H1 (cell line): Measurements from ENCODE around the gene MTTP. TPM values are rescaled to one million over a fixed set of nuclear protein-coding genes. Genes with fewer than 3 reads are reported as not detected.

ENCODE experiments used
- CTCF ChIA-PET: fragments of 300-600 bp; sonication (Branson Sonifier 250); formaldehyde crosslinking; loops from one replicate; lab custom pipeline; 2021; ENCODE audit not compliant: partially characterized antibody; lab: Charles Lee
- POLR2A ChIA-PET: fragments of 300-600 bp; sonication (Branson Sonifier 250); formaldehyde crosslinking; loops from one replicate; lab custom pipeline; 2021; ENCODE audit warnings: inconsistent platforms; ENCODE audit not compliant: partially characterized antibody; lab: Charles Lee
- DNase-seq, 2 experiments: peaks; one replicate each; pipeline versions ENCODE4 v3.0.0 to v3.0.0-alpha.2; 2010 to 2022; ENCODE audit warnings: low spot score in 2 of 2, low read depth in 1 of 2, mixed read lengths in 1 of 2
- FAIRE-seq: peaks from 2 replicates; lab custom pipeline; 2011; peaks lifted over from hg19 to GRCh38; lab: Jason Lieb, UNC
- H2AFZ ChIP-seq: 2 replicates; pipeline ENCODE4 v1.8.1; 2012; ENCODE audit warnings: low read length, inconsistent platforms
- H2AK5ac ChIP-seq: 2 replicates; pipeline ENCODE4 v1.6.1; 2013; ENCODE audit warnings: low read depth, low read length
- H2BK120ac ChIP-seq: replicated peaks from 2 replicates; pipeline ENCODE3; 2013; ENCODE audit warnings: low read depth, low read length, inconsistent platforms
- H2BK12ac ChIP-seq: 2 replicates; pipeline ENCODE4 v1.6.1; 2013; ENCODE audit warnings: low read depth, low read length
- H2BK15ac ChIP-seq: 2 replicates; pipeline ENCODE4 v1.6.1; 2013; ENCODE audit warnings: low read length
- H2BK20ac ChIP-seq: 2 replicates; pipeline ENCODE4 v1.6.1; 2013; ENCODE audit warnings: low read length
- H2BK5ac ChIP-seq: 2 replicates; pipeline ENCODE4 v1.6.1; 2013; ENCODE audit warnings: low read depth, low read length
- H3K14ac ChIP-seq: 2 replicates; pipeline ENCODE4 v1.6.1; 2013; ENCODE audit warnings: inconsistent platforms; ENCODE audit not compliant: insufficient read length
- H3K18ac ChIP-seq: 2 replicates; pipeline ENCODE4 v1.6.1; 2013; ENCODE audit warnings: low read length; ENCODE audit errors: extremely low read depth
- H3K23ac ChIP-seq: 2 replicates; pipeline ENCODE4 v1.6.1; 2013; ENCODE audit warnings: inconsistent platforms; ENCODE audit not compliant: insufficient read length
- H3K23me2 ChIP-seq: 2 replicates; pipeline ENCODE4 v1.6.1; 2013; ENCODE audit warnings: low read depth, low read length
- H3K27ac ChIP-seq: 2 replicates; pipeline ENCODE4 v1.6.1; 2011; ENCODE audit warnings: low read depth, low read length, inconsistent platforms
- H3K27me3 ChIP-seq, 4 experiments: replicated peaks in 1 of 4; 1 replicate in 1 of 4; 2 replicates in 3 of 4; pipeline versions ENCODE4 v1.6.1 to v1.8.1; 2011 to 2013; ENCODE audit warnings: low read length in 3 of 4, mild to moderate bottlenecking in 3 of 4, inconsistent platforms in 2 of 4, mixed read lengths in 2 of 4, moderate library complexity in 1 of 4; ENCODE audit not compliant: control insufficient read depth in 3 of 4, insufficient read depth in 3 of 4; ENCODE audit errors: extremely low read depth in 1 of 4
- H3K36me3 ChIP-seq, 4 experiments: 2 replicates each; pipeline versions ENCODE4 v1.6.1 to v1.8.1; 2011 to 2013; ENCODE audit warnings: mild to moderate bottlenecking in 4 of 4, low read length in 3 of 4, moderate library complexity in 2 of 4, control low read depth in 1 of 4, inconsistent platforms in 1 of 4; ENCODE audit not compliant: insufficient read depth in 4 of 4, control insufficient read depth in 2 of 4
- H3K4ac ChIP-seq: replicated peaks from 2 replicates; pipeline ENCODE3; 2013; ENCODE audit warnings: low read length, low read depth, mixed read lengths, inconsistent platforms; ENCODE audit not compliant: insufficient read length
- H3K4me1 ChIP-seq, 4 experiments: replicated peaks in 1 of 4; 1 replicate in 1 of 4; 2 replicates in 3 of 4; pipeline versions ENCODE4 v1.6.1 to v1.8.1; 2011 to 2013; ENCODE audit warnings: low read length in 3 of 4, inconsistent platforms in 2 of 4, mixed read lengths in 1 of 4; ENCODE audit not compliant: insufficient read depth in 4 of 4, control insufficient read depth in 3 of 4
- H3K4me2 ChIP-seq, 2 experiments: 2 replicates each; pipeline versions ENCODE4 v1.6.1 to v1.8.1; 2011 to 2013; ENCODE audit warnings: low read depth in 2 of 2, low read length in 2 of 2, control low read depth in 1 of 2, inconsistent platforms in 1 of 2, mild to moderate bottlenecking in 1 of 2; ENCODE audit not compliant: insufficient read depth in 1 of 2
- H3K4me3 ChIP-seq, 4 experiments: fragments of 200-600, 300-600 bp in 1 of 4; sonication (generic), shearing (Covaris generic), sonication (Bioruptor Twin) in 1 of 4; 2 replicates each; pipeline versions ENCODE4 v1.5.1 to v1.8.1; 2011 to 2016; ENCODE audit warnings: low read length in 4 of 4, low read depth in 3 of 4, control low read depth in 2 of 4, inconsistent platforms in 2 of 4, mild to moderate bottlenecking in 2 of 4, mixed read lengths in 1 of 4, moderate library complexity in 1 of 4; ENCODE audit not compliant: insufficient read depth in 2 of 4; ENCODE audit errors: extremely low read depth in 1 of 4
- H3K56ac ChIP-seq: replicated peaks from 2 replicates; pipeline ENCODE3; 2013; ENCODE audit warnings: low read depth, mild to moderate bottlenecking, mixed read lengths, low read length, inconsistent platforms; ENCODE audit not compliant: insufficient read length
- H3K79me1 ChIP-seq: 2 replicates; pipeline ENCODE4 v1.6.1; 2013; ENCODE audit warnings: low read depth, low read length, control low read depth
- H3K79me2 ChIP-seq, 2 experiments: 2 replicates each; pipeline versions ENCODE4 v1.6.1 to v1.8.1; 2012 to 2013; ENCODE audit warnings: low read length in 2 of 2, mild to moderate bottlenecking in 2 of 2, inconsistent platforms in 1 of 2; ENCODE audit not compliant: insufficient read depth in 2 of 2, control insufficient read depth in 1 of 2
- H3K9ac ChIP-seq, 4 experiments: replicated peaks in 1 of 4; 1 replicate in 1 of 4; 2 replicates in 3 of 4; pipeline versions ENCODE4 v1.6.1 to v1.8.1; 2011 to 2013; ENCODE audit warnings: low read depth in 3 of 4, low read length in 3 of 4, control low read depth in 2 of 4, mild to moderate bottlenecking in 2 of 4, moderate library complexity in 2 of 4, inconsistent platforms in 1 of 4; ENCODE audit errors: extremely low read depth in 1 of 4
- H3K9me3 ChIP-seq, 2 experiments: 2 replicates each; pipeline versions ENCODE4 v1.6.1 to v1.8.1; 2012 to 2013; ENCODE audit warnings: mild to moderate bottlenecking in 2 of 2, moderate library complexity in 2 of 2, control low read depth in 1 of 2, inconsistent platforms in 1 of 2, low read depth in 1 of 2, low read length in 1 of 2, mixed read lengths in 1 of 2; ENCODE audit not compliant: insufficient read depth in 2 of 2
- H4K20me1 ChIP-seq, 2 experiments: replicated peaks in 1 of 2; 2 replicates each; pipeline versions ENCODE3 to v1.8.1; 2011 to 2013; ENCODE audit warnings: inconsistent platforms in 2 of 2, low read length in 2 of 2, mild to moderate bottlenecking in 1 of 2; ENCODE audit not compliant: insufficient read depth in 2 of 2, control insufficient read depth in 1 of 2
- H4K5ac ChIP-seq: 2 replicates; pipeline ENCODE4 v1.6.1; 2013; ENCODE audit warnings: low read length, low read depth, mixed read lengths, inconsistent platforms; ENCODE audit not compliant: insufficient read length
- H4K8ac ChIP-seq: 2 replicates; pipeline ENCODE4 v1.8.0; 2013; ENCODE audit warnings: mild to moderate bottlenecking, moderate library complexity, low read length, inconsistent platforms; ENCODE audit not compliant: insufficient read depth; ENCODE audit errors: extremely low read depth
- H4K91ac ChIP-seq: replicated peaks from 2 replicates; pipeline ENCODE3; 2013; ENCODE audit warnings: low read length, mixed read lengths, inconsistent platforms; ENCODE audit not compliant: insufficient read length
- CBX8 ChIP-seq: fragments of 300-800, 300-1000 bp; sonication (generic); IDR thresholded peaks from 2 replicates; pipeline ENCODE4 v1.7.1; 2016; ENCODE audit warnings: low read depth, low read length, borderline replicate concordance
- CEBPB ChIP-seq: IDR thresholded peaks from 2 replicates; pipeline ENCODE4 v1.6.1; 2012; ENCODE audit warnings: low read depth, low read length
- CHD2 ChIP-seq: IDR thresholded peaks from 2 replicates; pipeline ENCODE4 v1.6.1; 2012; ENCODE audit warnings: low read length, improper control_type of control experiment
- FOSL1 ChIP-seq: IDR thresholded peaks from 2 replicates; pipeline ENCODE4 v1.6.1; 2011; ENCODE audit warnings: mild to moderate bottlenecking, low read depth, low read length, moderate library complexity; ENCODE audit not compliant: insufficient read depth
- GABPA ChIP-seq: IDR thresholded peaks from 2 replicates; pipeline ENCODE4 v1.6.1; 2011; ENCODE audit warnings: mild to moderate bottlenecking, low read length, moderate library complexity, borderline replicate concordance; ENCODE audit not compliant: insufficient read depth
- HDAC2 ChIP-seq, 2 experiments: fragments of 300-600 bp in 1 of 2; sonication (generic) in 1 of 2; IDR thresholded peaks; 2 replicates each; pipeline ENCODE4 v1.6.1; 2011 to 2012; ENCODE audit warnings: low read depth in 2 of 2, low read length in 2 of 2, mild to moderate bottlenecking in 2 of 2, moderate library complexity in 2 of 2, borderline replicate concordance in 1 of 2, inconsistent platforms in 1 of 2
- HDAC6 ChIP-seq: IDR thresholded peaks from one replicate; pipeline ENCODE4 v1.7.1; 2012; ENCODE audit warnings: low read depth, mild to moderate bottlenecking, inconsistent platforms, low read length, moderate library complexity
- RBBP5 ChIP-seq: IDR thresholded peaks from 2 replicates; pipeline ENCODE4 v1.7.1; 2012; ENCODE audit warnings: low read depth, mild to moderate bottlenecking, inconsistent platforms, low read length, moderate library complexity, borderline replicate concordance
- SP2 ChIP-seq: IDR thresholded peaks from 2 replicates; pipeline ENCODE4 v1.6.1; 2012; ENCODE audit warnings: mild to moderate bottlenecking, low read length, inconsistent platforms
- TCF12 ChIP-seq: IDR thresholded peaks from 2 replicates; pipeline ENCODE4 v1.6.1; 2011; ENCODE audit warnings: low read depth, mild to moderate bottlenecking, low read length
- TEAD4 ChIP-seq: IDR thresholded peaks from 2 replicates; pipeline ENCODE4 v1.6.1; 2012; ENCODE audit warnings: low read depth, low read length, inconsistent platforms, mixed read lengths
- WGBS, 2 experiments: shearing (Covaris generic) in 1 of 2; methylation state at CpG; one replicate each; pipeline versions ENCODE4 v1.1.6 to v1.1.7; 2013 to 2015; ENCODE audit warnings: low lambda C conversion rate in 2 of 2, mixed read lengths in 2 of 2, inconsistent platforms in 1 of 2, low coverage in 1 of 2, missing lambda C conversion rate in 1 of 2; ENCODE audit not compliant: insufficient replicate concordance in 2 of 2, insufficient coverage in 1 of 2, insufficient read length in 1 of 2; ENCODE audit errors: extremely low coverage in 1 of 2, missing lambda C conversion rate in 1 of 2; 5-methylcytosine and 5-hydroxymethylcytosine counted together
- polyA plus RNA-seq, 7 experiments: library from polyadenylated mRNA; depleted of rRNA in 3 of 7; stranded (reverse) in 5 of 7; unstranded in 2 of 7; fragments of >200 nt in 5 of 7; fragments of 200-250 nt in 2 of 7; gene quantifications; 1 replicate in 5 of 7; 2 replicates in 1 of 7; 4 replicates in 1 of 7; pipeline versions ENCODE4 v1.2.1 to v1.2.3, GENCODE V29; 2011 to 2013; ENCODE audit warnings: missing spikeins in 2 of 7, mixed read lengths in 2 of 7
- total RNA-seq: library from RNA; stranded (reverse); fragmentation: NEBNext Ultra II Directional; extraction: Animal tissue kit (Norgen Biotek cat#: 25700); gene quantifications from 2 replicates; pipeline ENCODE4 v1.2.1, GENCODE V29; 2021
- TF ChIP-seq, protein P1 (sequence below), 3 experiments: IDR thresholded peaks; 1 replicate in 2 of 3; 2 replicates in 1 of 3; pipeline versions ENCODE4 v1.5.1 to v1.6.1; 2011; ENCODE audit warnings: low read length in 3 of 3, mild to moderate bottlenecking in 3 of 3, inconsistent platforms in 2 of 3, low read depth in 1 of 3, moderate library complexity in 1 of 3; ENCODE audit not compliant: insufficient read depth in 1 of 3; ENCODE audit errors: control extremely low read depth in 1 of 3

MTTP gene
- total and polyA plus RNA-seq, 2 of the 8 experiments (the other 6 are each of a cell fraction or from before 2014, with no cell fraction given), result 0.12 to 0.26 TPM

DNA sequence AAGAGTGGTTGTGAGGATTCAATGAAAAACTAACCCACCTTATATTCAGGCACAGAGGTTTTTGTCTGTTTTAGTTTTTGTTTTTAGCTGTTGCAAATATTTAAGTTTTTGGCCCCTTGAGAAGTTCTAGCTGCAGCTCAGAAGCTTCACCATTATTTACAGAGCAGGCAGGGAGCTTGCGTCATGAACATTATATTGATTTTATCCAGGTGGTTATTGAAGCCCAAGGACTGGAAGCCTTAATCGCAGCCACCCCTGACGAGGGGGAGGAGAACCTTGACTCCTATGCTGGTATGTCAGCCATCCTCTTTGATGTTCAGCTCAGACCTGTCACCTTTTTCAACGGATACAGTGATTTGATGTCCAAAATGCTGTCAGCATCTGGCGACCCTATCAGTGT is 38.1 kb downstream of the MTTP start:
- no peaks in the 10 kb centered on the region for H3K23me2 ChIP-seq
- H2BK12ac ChIP-seq, result no peak overlapping the region
- no peak overlapping the region for H3K14ac ChIP-seq
- H4K8ac ChIP-seq, result no peak overlapping the region
- H2BK120ac ChIP-seq, result no peak overlapping the region
- H2BK20ac ChIP-seq, result no peak overlapping the region
- no peak overlapping the region for H3K56ac ChIP-seq
- CTCF ChIA-PET, result interaction anchor here (0.7 to 1.1 kb wide), 2 partner anchors 21 to 196 kb away, joined by 3 read pairs; no protein-coding TSS in a partner anchor
- no peak overlapping the region for H2BK5ac ChIP-seq
- no peak overlapping the region for H4K5ac ChIP-seq
- H3K23ac ChIP-seq, result no peak overlapping the region
- no peak overlapping the region for H3K4me2 ChIP-seq
- H3K4me1 ChIP-seq, result no peaks in the 10 kb centered on the region
- H4K20me1 ChIP-seq, result no peaks in the 10 kb centered on the region
- no peak overlapping the region for H2BK15ac ChIP-seq
- WGBS, 2 experiments, result 86% methylated on average over 5 of the region's 5 CpGs; no CpG with 5 or more reads in 1 of the 2 experiments
- TF ChIP-seq TCF12, result no peak
- TF ChIP-seq HDAC2 (IDR thresholded peaks at IDR 0.05; ENCODE audit: borderline replicate concordance in 1 of 2, low read depth in 2 of 2, low read length in 2 of 2), result no peak
- no peak for TF ChIP-seq CHD2
- no peak for TF ChIP-seq SP2
- TF ChIP-seq TEAD4, result no peak
- TF ChIP-seq RBBP5, result no peak
- TF ChIP-seq GABPA, result no peak
- TF ChIP-seq FOSL1, result no peak
- TF ChIP-seq, protein P1, sequence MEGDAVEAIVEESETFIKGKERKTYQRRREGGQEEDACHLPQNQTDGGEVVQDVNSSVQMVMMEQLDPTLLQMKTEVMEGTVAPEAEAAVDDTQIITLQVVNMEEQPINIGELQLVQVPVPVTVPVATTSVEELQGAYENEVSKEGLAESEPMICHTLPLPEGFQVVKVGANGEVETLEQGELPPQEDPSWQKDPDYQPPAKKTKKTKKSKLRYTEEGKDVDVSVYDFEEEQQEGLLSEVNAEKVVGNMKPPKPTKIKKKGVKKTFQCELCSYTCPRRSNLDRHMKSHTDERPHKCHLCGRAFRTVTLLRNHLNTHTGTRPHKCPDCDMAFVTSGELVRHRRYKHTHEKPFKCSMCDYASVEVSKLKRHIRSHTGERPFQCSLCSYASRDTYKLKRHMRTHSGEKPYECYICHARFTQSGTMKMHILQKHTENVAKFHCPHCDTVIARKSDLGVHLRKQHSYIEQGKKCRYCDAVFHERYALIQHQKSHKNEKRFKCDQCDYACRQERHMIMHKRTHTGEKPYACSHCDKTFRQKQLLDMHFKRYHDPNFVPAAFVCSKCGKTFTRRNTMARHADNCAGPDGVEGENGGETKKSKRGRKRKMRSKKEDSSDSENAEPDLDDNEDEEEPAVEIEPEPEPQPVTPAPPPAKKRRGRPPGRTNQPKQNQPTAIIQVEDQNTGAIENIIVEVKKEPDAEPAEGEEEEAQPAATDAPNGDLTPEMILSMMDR (IDR thresholded peaks at IDR 0.05; ENCODE audit: control extremely low read depth in 1 of 3, insufficient read depth in 1 of 3, low read depth in 1 of 3, low read length in 3 of 3), result no peak
- no peak for TF ChIP-seq HDAC6
- no peak for TF ChIP-seq CEBPB
- no peak for TF ChIP-seq CBX8
- TF ChIP-seq, all 59 proteins: peak for 0
- Histone ChIP-seq H3K9ac (no peak overlapping the region), H3K4me3 (no peak overlapping the region), H3K79me2 (no peaks in the 10 kb centered on the region), H2AK5ac (no peak overlapping the region), H3K36me3 (no peaks in the 10 kb centered on the region), H4K91ac (no peak overlapping the region), H3K27ac (no peak overlapping the region), H2AFZ (no peak overlapping the region), H3K4ac (no peak overlapping the region), H3K27me3 (no peaks in the 10 kb centered on the region), H3K79me1 (no peaks in the 10 kb centered on the region), H3K18ac (no peak overlapping the region), H3K9me3 (no peaks in the 10 kb centered on the region)
- no peak for FAIRE-seq
- DNase-seq, result no peak
- POLR2A ChIA-PET, result no interaction called here
